KOPT-K1 (cell line): ENCODE measurements around the gene DDX3X.
"Not testable (repeated sequence)": the region's sequence is repeated elsewhere in the genome, so short reads cannot be mapped to it uniquely, and the experiment has no call there.

ENCODE experiments used
- H3K27ac ChIP-seq: fragments of 200-600 bp; sonication (generic); 2 replicates; pipeline ENCODE4 v1.5.1; 2016; ENCODE audit warnings: antibody characterized with exemption, mild to moderate bottlenecking, low read depth, low read length; ENCODE audit not compliant: poor library complexity, severe bottlenecking
- H3K36me3 ChIP-seq: fragments of 200-600 bp; sonication (generic); 2 replicates; pipeline ENCODE4 v1.5.1; 2017; ENCODE audit warnings: antibody characterized with exemption, mild to moderate bottlenecking, low read length, moderate library complexity; ENCODE audit not compliant: insufficient read depth
- H3K9me3 ChIP-seq: fragments of 200-600 bp; sonication (generic); 2 replicates; pipeline ENCODE4 v1.5.1; 2017; ENCODE audit warnings: antibody characterized with exemption, low read length, mild to moderate bottlenecking; ENCODE audit not compliant: insufficient read depth, poor library complexity, severe bottlenecking

The DDX3X gene

GRCh38 chrX:41336447-41336846, 2.5 kb downstream of the DDX3X start:
- H3K9me3 ChIP-seq = no peaks in the 10 kb centered on the region
- peak overlapping the region; percentile 98 for H3K27ac ChIP-seq
- peaks cover 51% of the 10 kb centered on the region for H3K36me3 ChIP-seq

GRCh38 chrX:41337140-41337539, 3.2 kb downstream of the DDX3X start:
- Histone ChIP-seq H3K9me3 (no peaks in the 10 kb centered on the region), H3K27ac (no peak overlapping the region), H3K36me3 (peaks cover 58% of the 10 kb centered on the region)

GRCh38 chrX:41338436-41338835, 4.5 kb downstream of the DDX3X start:
- Histone ChIP-seq H3K27ac (no peak overlapping the region), H3K36me3 (peaks cover 71% of the 10 kb centered on the region), H3K9me3 (no peaks in the 10 kb centered on the region)

GRCh38 chrX:41339148-41339547, 5.2 kb downstream of the DDX3X start:
- Histone ChIP-seq H3K27ac (no peak overlapping the region), H3K36me3 (peaks cover 78% of the 10 kb centered on the region), H3K9me3 (no peaks in the 10 kb centered on the region)

- Histone ChIP-seq H3K36me3 (peaks cover 99% of the 10 kb centered on the region), H3K9me3 (no peaks in the 10 kb centered on the region), H3K27ac (no peak overlapping the region)
Observed at GRCh38 chrX:41344053-41344452, 10.1 kb downstream of the DDX3X start.

GRCh38 chrX:41347186-41347585, 13.2 kb downstream of the DDX3X start:
- peaks cover 88% of the 10 kb centered on the region for H3K36me3 ChIP-seq
- H3K27ac ChIP-seq = no peak overlapping the region
- no peaks in the 10 kb centered on the region for H3K9me3 ChIP-seq

GRCh38 chrX:41348551-41348950, 14.6 kb downstream of the DDX3X start:
- Histone ChIP-seq H3K36me3 (peaks cover 74% of the 10 kb centered on the region), H3K9me3 (no peaks in the 10 kb centered on the region), H3K27ac (no peak overlapping the region)

- Histone ChIP-seq H3K9me3 (no peaks in the 10 kb centered on the region), H3K36me3 (peaks cover 56% of the 10 kb centered on the region), H3K27ac (no peak overlapping the region)
Observed at GRCh38 chrX:41350150-41350975, 16.4 kb downstream of the DDX3X start.

- no peaks in the 10 kb centered on the region for H3K9me3 ChIP-seq
- no peak overlapping the region for H3K27ac ChIP-seq
- peaks cover 49% of the 10 kb centered on the region for H3K36me3 ChIP-seq
Observed at GRCh38 chrX:41350976-41351569, 17.1 kb downstream of the DDX3X start.

- H3K36me3 ChIP-seq = peaks cover 41% of the 10 kb centered on the region
- H3K27ac ChIP-seq = no peak overlapping the region
- no peaks in the 10 kb centered on the region for H3K9me3 ChIP-seq
Observed at GRCh38 chrX:41351923-41352322, 18.0 kb downstream of the DDX3X start.

GRCh38 chrX:41352329-41352838, 18.4 kb downstream of the DDX3X start:
- Histone ChIP-seq H3K27ac (no peak overlapping the region), H3K9me3 (no peaks in the 10 kb centered on the region)

GRCh38 chrX:41353985-41354384, 20.0 kb downstream of the DDX3X start:
- Histone ChIP-seq H3K27ac (no peak overlapping the region), H3K36me3 (peaks cover 20% of the 10 kb centered on the region), H3K9me3 (no peaks in the 10 kb centered on the region)

More at GRCh38 chrX:41352329-41352838, 18.4 kb downstream of the DDX3X start:
- peaks cover 36% of the 10 kb centered on the region for H3K36me3 ChIP-seq

- Histone ChIP-seq H3K27ac (no peak overlapping the region), H3K9me3 (no peaks in the 10 kb centered on the region)
Observed at GRCh38 chrX:41369152-41369551, 35.2 kb downstream of the DDX3X start.

GRCh38 chrX:41371575-41371974, 37.6 kb downstream of the DDX3X start:
- not testable (repeated sequence) for H3K27ac ChIP-seq, H3K36me3 ChIP-seq, H3K9me3 ChIP-seq

More at GRCh38 chrX:41369152-41369551, 35.2 kb downstream of the DDX3X start:
- no peaks in the 10 kb centered on the region for H3K36me3 ChIP-seq

- Histone ChIP-seq H3K36me3 (no peaks in the 10 kb centered on the region), H3K27ac (no peak overlapping the region), H3K9me3 (no peaks in the 10 kb centered on the region)
Observed at GRCh38 chrX:41373989-41374606, 40.1 kb downstream of the DDX3X start.
